HepG2 (cell line): ENCODE data around the gene DENND2A. TPM values are rescaled to one million over a fixed set of nuclear protein-coding genes. Genes with fewer than 3 reads are reported as not detected.

Source experiments
- AHDC1 ChIP-seq: sonication (generic); formaldehyde crosslinking; IDR thresholded peaks from 2 replicates; pipeline ENCODE4 v1.5.1; 2020; ENCODE audit warnings: mild to moderate bottlenecking, missing genetic modification reagents, borderline replicate concordance
- DBP ChIP-seq: sonication (generic); formaldehyde crosslinking; IDR thresholded peaks from 2 replicates; pipeline ENCODE4 v1.4.0; 2020; ENCODE audit warnings: missing genetic modification reagents; ENCODE audit errors: not compliant biosample characterization
- EZH2 ChIP-seq: conservative IDR thresholded peaks from 2 replicates; pipeline ENCODE4 v1.6.1; 2012; ENCODE audit warnings: mild to moderate bottlenecking, low read depth, low read length, moderate library complexity
- FOXA1 ChIP-seq, 2 experiments: fragments of 450-650 bp in 1 of 2; sonication (generic) in 1 of 2; formaldehyde crosslinking in 1 of 2; IDR thresholded peaks; 2 replicates each; pipeline versions ENCODE4 v1.4.0 to v1.6.1; 2016 to 2020; ENCODE audit warnings: missing genetic modification reagents in 1 of 2
- FOXM1 ChIP-seq: sonication (generic); formaldehyde crosslinking; IDR thresholded peaks from 2 replicates; pipeline ENCODE4 v1.5.0; 2020; ENCODE audit warnings: missing genetic modification reagents
- MEIS2 ChIP-seq: sonication (generic); formaldehyde crosslinking; IDR thresholded peaks from 2 replicates; pipeline ENCODE4 v1.9.0; 2021; ENCODE audit warnings: mild to moderate bottlenecking, missing genetic modification reagents
- SP4 ChIP-seq: sonication (generic); formaldehyde crosslinking; IDR thresholded peaks from 2 replicates; pipeline ENCODE4 v1.8.1; 2023; ENCODE audit warnings: mild to moderate bottlenecking, missing genetic modification reagents
- TBL1XR1 ChIP-seq: fragments of 150-350 bp; IDR thresholded peaks from 2 replicates; pipeline ENCODE4 v1.6.1; 2014; ENCODE audit warnings: borderline replicate concordance, low read length; ENCODE audit not compliant: partially characterized antibody
- ZBTB4 ChIP-seq: sonication (generic); formaldehyde crosslinking; IDR thresholded peaks from 2 replicates; pipeline ENCODE4 v1.4.0; 2020; ENCODE audit warnings: missing genetic modification reagents, mild to moderate bottlenecking, borderline replicate concordance
- ZNF451 ChIP-seq: sonication (generic); formaldehyde crosslinking; IDR thresholded peaks from 2 replicates; pipeline ENCODE4 v1.5.0; 2020; ENCODE audit warnings: mild to moderate bottlenecking, missing genetic modification reagents
- ZNF484 ChIP-seq: sonication (generic); formaldehyde crosslinking; IDR thresholded peaks from 2 replicates; pipeline ENCODE4 v1.5.1; 2020; ENCODE audit warnings: mild to moderate bottlenecking, low read depth, missing genetic modification reagents, borderline replicate concordance
- ZNF580 ChIP-seq: IDR thresholded peaks from 2 replicates; pipeline ENCODE4 v1.6.1; 2016; ENCODE audit warnings: low read depth, borderline replicate concordance
- ZNF644 ChIP-seq: IDR thresholded peaks from 2 replicates; pipeline ENCODE4 v1.6.1; 2016; ENCODE audit warnings: low read depth
- ZNF775 ChIP-seq: sonication (generic); formaldehyde crosslinking; IDR thresholded peaks from 2 replicates; pipeline ENCODE4 v1.4.0; 2020; ENCODE audit warnings: missing genetic modification reagents, mild to moderate bottlenecking, moderate library complexity, borderline replicate concordance
- polyA plus RNA-seq, 8 experiments: library from polyadenylated mRNA; depleted of rRNA in 3 of 8; stranded (reverse) in 7 of 8; unstranded in 1 of 8; fragments of >200 nt; fragmentation: Illumina TruSeq in 4 of 8; extraction: Trizol in 4 of 8; gene quantifications; 2 replicates each; pipeline versions ENCODE4 v1.2.1 to v1.2.3, GENCODE V29; 2011 to 2016; ENCODE audit warnings: low read depth in 4 of 8, missing spikeins in 1 of 8, mixed read lengths in 1 of 8; ENCODE audit not compliant: insufficient read depth in 1 of 8
- total RNA-seq, 5 experiments: library from RNA; depleted of rRNA; stranded (reverse); fragments of >200 nt; fragmentation: Illumina TruSeq; extraction: Trizol; gene quantifications; 2 replicates each; pipeline ENCODE4 v1.2.3, GENCODE V29; 2016; ENCODE audit warnings: low read depth in 1 of 5
- TF ChIP-seq, protein P1 (sequence below): sonication (generic); formaldehyde crosslinking; IDR thresholded peaks from 2 replicates; pipeline ENCODE4 v1.5.0; 2020; ENCODE audit warnings: mild to moderate bottlenecking, missing genetic modification reagents, borderline replicate concordance

DENND2A gene
- total and polyA plus RNA-seq, 2 of the 13 experiments (the other 11 are each of a cell fraction or from before 2014, with no cell fraction given): not detected

GRCh38 chr7:140479062-140479738 is 161.4 kb downstream of the DENND2A start, which contains the start of gene MKRN1 (continued):
- TF ChIP-seq AHDC1 (peak; percentile 36; the same call in 1 of the 2 replicates), SP4 (peak; percentile 82), TBL1XR1 (no peak), ZNF580 (CRISPR knock-in tag) (peak; percentile 82; the same call in 1 of the 2 replicates), ZBTB4 (CRISPR knock-in tag) (no peak), FOXM1 (CRISPR knock-in tag) (no peak), EZH2 (no peak), MEIS2 (peak; percentile 7; the same call in 1 of the 2 replicates), ZNF484 (CRISPR knock-in tag) (no peak), ZNF451 (CRISPR knock-in tag) (no peak), DBP (no peak), ZNF644 (CRISPR knock-in tag) (no peak), ZNF775 (CRISPR knock-in tag) (no peak), FOXA1 (IDR thresholded peaks at IDR 0.05) (no peak), FOXA1 (CRISPR knock-in tag; IDR thresholded peaks at IDR 0.05) (no peak)
- TF ChIP-seq, protein P1, sequence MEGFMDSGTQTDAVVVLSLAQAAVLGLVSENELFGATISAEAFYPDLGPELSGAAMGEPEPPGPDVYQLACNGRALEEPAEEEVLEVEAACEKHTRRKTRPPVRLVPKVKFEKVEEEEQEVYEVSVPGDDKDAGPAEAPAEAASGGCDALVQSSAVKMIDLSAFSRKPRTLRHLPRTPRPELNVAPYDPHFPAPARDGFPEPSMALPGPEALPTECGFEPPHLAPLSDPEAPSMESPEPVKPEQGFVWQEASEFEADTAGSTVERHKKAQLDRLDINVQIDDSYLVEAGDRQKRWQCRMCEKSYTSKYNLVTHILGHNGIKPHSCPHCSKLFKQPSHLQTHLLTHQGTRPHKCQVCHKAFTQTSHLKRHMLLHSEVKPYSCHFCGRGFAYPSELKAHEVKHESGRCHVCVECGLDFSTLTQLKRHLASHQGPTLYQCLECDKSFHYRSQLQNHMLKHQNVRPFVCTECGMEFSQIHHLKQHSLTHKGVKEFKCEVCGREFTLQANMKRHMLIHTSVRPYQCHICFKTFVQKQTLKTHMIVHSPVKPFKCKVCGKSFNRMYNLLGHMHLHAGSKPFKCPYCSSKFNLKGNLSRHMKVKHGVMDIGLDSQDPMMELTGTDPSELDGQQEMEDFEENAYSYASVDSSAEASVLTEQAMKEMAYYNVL (CRISPR knock-in tag): no peak
